NCI-H82 (cell line): Measurements from ENCODE around the gene AKT2.

Experiments used
- DNase-seq: peaks from one replicate; lab custom pipeline; 2025; lab: John Stamatoyannopoulos, UW

The AKT2 gene

GRCh38 chr19:40190891-40191835 is 94.0 kb downstream of the AKT2 start, which contains the start of gene MAP3K10:
Gene MAP3K10, plus strand, starts transcription at chr19:40191426. Its CDS starts 606 bp downstream, at chr19:40192032.
- DNase-seq, result peak; percentile 69

- DNase-seq, result no peak
Measured at GRCh38 chr19:40184273-40184672, 100.9 kb downstream of the AKT2 start.
